Mesendoderm (in vitro differentiated cells): ENCODE results near the gene CHAT.
"Not testable (repeated sequence)": the region's sequence is repeated elsewhere in the genome, so short reads cannot be mapped to it uniquely, and the experiment has no call there.

Experiments
- DNase-seq: peaks from one replicate; pipeline ENCODE4 v3.0.0; 2013
- H2AK5ac ChIP-seq: 2 replicates; pipeline ENCODE4 v1.6.1; 2013; ENCODE audit warnings: low read length, inconsistent platforms
- H2BK120ac ChIP-seq: 2 replicates; pipeline ENCODE4 v1.6.1; 2013; ENCODE audit warnings: low read depth, mild to moderate bottlenecking, low read length, moderate library complexity, mixed read lengths
- H2BK15ac ChIP-seq: replicated peaks from 2 replicates; pipeline ENCODE4 v1.6.1; 2013; ENCODE audit warnings: low read depth, mild to moderate bottlenecking, moderate library complexity
- H2BK5ac ChIP-seq: 2 replicates; pipeline ENCODE4 v1.6.1; 2013; ENCODE audit warnings: low read length, inconsistent platforms
- H3K18ac ChIP-seq: 2 replicates; pipeline ENCODE4 v1.6.1; 2013; ENCODE audit warnings: mild to moderate bottlenecking, low read length, mixed read lengths
- H3K23ac ChIP-seq: one replicate; pipeline ENCODE4 v1.6.1; 2013; ENCODE audit warnings: low read length
- H3K27ac ChIP-seq: 2 replicates; pipeline ENCODE4 v1.5.1; 2013; ENCODE audit warnings: low read depth, mild to moderate bottlenecking, inconsistent platforms, low read length, moderate library complexity
- H3K27me3 ChIP-seq: 2 replicates; pipeline ENCODE4 v1.6.1; 2013; ENCODE audit warnings: low read length, control low read depth, mild to moderate bottlenecking, inconsistent platforms; ENCODE audit not compliant: insufficient read depth, poor library complexity
- H3K36me3 ChIP-seq: 2 replicates; pipeline ENCODE4 v1.6.1; 2013; ENCODE audit warnings: low read length, inconsistent platforms; ENCODE audit not compliant: control insufficient read depth, insufficient read depth
- H3K4ac ChIP-seq: one replicate; pipeline ENCODE4 v1.6.1; 2013; ENCODE audit warnings: low read depth, mild to moderate bottlenecking, low read length, moderate library complexity
- H3K4me1 ChIP-seq: 2 replicates; pipeline ENCODE4 v1.6.1; 2013; ENCODE audit warnings: low read depth, low read length, inconsistent platforms; ENCODE audit not compliant: control insufficient read depth
- H3K4me2 ChIP-seq: 2 replicates; pipeline ENCODE4 v1.6.1; 2013; ENCODE audit warnings: low read length
- H3K4me3 ChIP-seq: 2 replicates; pipeline ENCODE4 v1.5.1; 2013; ENCODE audit warnings: mild to moderate bottlenecking, low read length
- H3K56ac ChIP-seq: one replicate; pipeline ENCODE4 v1.6.1; 2013; ENCODE audit warnings: low read length
- H3K79me1 ChIP-seq: 2 replicates; pipeline ENCODE4 v1.6.1; 2013; ENCODE audit warnings: low read length, inconsistent platforms
- H3K79me2 ChIP-seq: 2 replicates; pipeline ENCODE4 v1.6.1; 2013; ENCODE audit warnings: mild to moderate bottlenecking, low read length; ENCODE audit not compliant: control insufficient read depth, insufficient read depth
- H3K9ac ChIP-seq: 2 replicates; pipeline ENCODE4 v1.6.1; 2013; ENCODE audit warnings: low read length, inconsistent platforms
- H4K5ac ChIP-seq: one replicate; pipeline ENCODE4 v1.6.1; 2013; ENCODE audit warnings: low read length
- H4K8ac ChIP-seq: one replicate; pipeline ENCODE4 v1.6.1; 2013; ENCODE audit warnings: low read depth, mild to moderate bottlenecking, control low read depth, low read length, moderate library complexity
- WGBS: extraction: QIAGEN DNeasy Blood & Tissue Kit; methylation state at CpG from one replicate; pipeline ENCODE4 v1.1.7; 2013; ENCODE audit warnings: low lambda C conversion rate, missing lambda C conversion rate; ENCODE audit not compliant: insufficient coverage; ENCODE audit errors: extremely low coverage; 5-methylcytosine and 5-hydroxymethylcytosine counted together

CHAT gene

DNA sequence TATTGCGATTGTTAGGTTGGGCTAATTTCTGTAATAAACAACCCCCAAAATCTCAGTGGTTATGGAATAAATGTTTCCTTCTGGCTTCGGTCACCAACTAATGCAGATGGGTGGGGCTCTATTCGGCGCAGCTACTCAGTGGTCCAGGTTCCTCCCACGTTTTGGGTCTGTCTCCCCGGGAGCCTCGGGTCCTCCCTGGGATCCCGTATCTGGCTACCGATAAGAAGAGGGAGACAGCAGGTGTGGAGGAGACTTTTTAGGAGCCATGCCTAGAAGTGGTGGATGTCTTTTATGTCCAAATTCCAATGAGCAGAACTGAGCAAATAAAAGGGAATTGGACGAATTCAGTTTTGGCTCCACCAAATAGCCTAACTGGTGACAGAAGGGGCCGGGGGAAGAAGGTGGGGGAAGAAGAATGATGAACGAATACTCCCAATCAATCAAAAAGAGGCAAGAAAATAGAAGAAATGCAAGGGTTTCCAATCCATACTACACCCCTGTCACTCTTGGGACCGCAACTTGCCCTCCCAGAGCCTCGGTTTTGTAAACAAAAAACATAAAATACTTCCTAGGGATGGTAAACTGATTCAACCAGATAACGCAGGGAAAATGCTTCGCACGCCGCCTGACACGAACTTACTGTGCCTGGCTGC lies 65.1 kb downstream of the CHAT start:
- no peak overlapping the region for H3K23ac ChIP-seq
- H2BK15ac ChIP-seq: no peak overlapping the region
- H2AK5ac ChIP-seq: no peak overlapping the region
- no peaks in the 10 kb centered on the region for H3K36me3 ChIP-seq
- no peak overlapping the region for H4K8ac ChIP-seq
- H3K56ac ChIP-seq: no peak overlapping the region
- H2BK120ac ChIP-seq: no peak overlapping the region
- peak overlapping the region; percentile 49 for H3K4me2 ChIP-seq
- no peak overlapping the region for H3K4me3 ChIP-seq
- no peaks in the 10 kb centered on the region for H3K79me2 ChIP-seq
- H3K9ac ChIP-seq: peak overlapping the region; percentile 19
- H3K79me1 ChIP-seq: no peaks in the 10 kb centered on the region
- H3K18ac ChIP-seq: no peak overlapping the region
- no peak overlapping the region for H4K5ac ChIP-seq
- no peak overlapping the region for H2BK5ac ChIP-seq
- no peak overlapping the region for H3K27ac ChIP-seq
- DNase-seq: no peak
- peaks cover 12% of the 10 kb centered on the region for H3K27me3 ChIP-seq
- WGBS: no CpG with 5 or more reads among the region's 19 CpGs
- no peak overlapping the region for H3K4ac ChIP-seq
- H3K4me1 ChIP-seq: no peaks in the 10 kb centered on the region

DNA sequence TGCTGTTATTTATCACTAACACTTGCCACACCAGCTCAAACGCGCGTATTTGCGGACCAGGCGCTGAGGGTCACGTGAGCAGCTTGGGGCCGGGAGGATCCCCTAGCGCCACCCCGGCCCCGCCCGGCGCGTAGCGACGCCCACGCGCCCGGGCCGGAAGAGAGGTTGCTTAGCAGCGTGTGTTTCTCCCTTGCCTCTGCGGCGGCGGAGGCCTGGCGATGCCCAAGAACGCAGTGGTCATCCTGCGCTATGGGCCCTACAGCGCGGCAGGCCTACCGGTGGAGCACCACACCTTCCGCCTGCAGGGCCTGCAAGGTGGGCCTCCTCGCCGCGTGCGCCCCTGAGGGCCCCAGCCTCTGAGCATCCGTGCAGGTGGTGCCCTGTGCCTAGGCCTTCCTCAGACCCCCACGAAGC lies 65.7 kb downstream of the CHAT start, which contains the start of gene C10orf53:
TSS of gene C10orf53 (plus strand) at position 172 of the 414 bp plus-strand sequence. CDS start at position 219, 47 bp downstream.
- WGBS: no CpG with 5 or more reads among the region's 36 CpGs
- H3K4me3 ChIP-seq: no peak within 1 kb of the TSS
- peaks cover 12% of the 10 kb centered on the region for H3K27me3 ChIP-seq

GRCh38 chr10:49682449-49682848 lies 68.6 kb downstream of the CHAT start:
- H3K18ac ChIP-seq, H3K27ac ChIP-seq, H3K4me3 ChIP-seq, H3K36me3 ChIP-seq, H3K56ac ChIP-seq, H2BK5ac ChIP-seq, H3K9ac ChIP-seq, H3K4ac ChIP-seq, H2BK120ac ChIP-seq, H3K23ac ChIP-seq, H3K4me2 ChIP-seq, H3K4me1 ChIP-seq, DNase-seq, H4K5ac ChIP-seq, H3K79me2 ChIP-seq, H4K8ac ChIP-seq, H2BK15ac ChIP-seq, H2AK5ac ChIP-seq, H3K79me1 ChIP-seq: not testable (repeated sequence)
- peaks cover 12% of the 10 kb centered on the region for H3K27me3 ChIP-seq
- no CpG with 5 or more reads among the region's 5 CpGs for WGBS

More for the DNA sequence above, 65.7 kb downstream of the CHAT start, which contains the start of gene C10orf53:
- H4K8ac ChIP-seq: no peak within 1 kb of the TSS
- no peaks in the 10 kb centered on the region for H3K36me3 ChIP-seq
- H2BK15ac ChIP-seq: no peak within 1 kb of the TSS
- no peak within 1 kb of the TSS for H3K23ac ChIP-seq
- no peak within 1 kb of the TSS for H3K18ac ChIP-seq
- no peak within 1 kb of the TSS for H2AK5ac ChIP-seq
- H3K4me2 ChIP-seq: peak within 1 kb of the TSS; percentile 49
- H3K79me2 ChIP-seq: no peaks in the 10 kb centered on the region
- no peaks in the 10 kb centered on the region for H3K79me1 ChIP-seq
- peak within 1 kb of the TSS; percentile 19 for H3K9ac ChIP-seq
- no peak within 1 kb of the TSS for H3K56ac ChIP-seq
- H4K5ac ChIP-seq: no peak within 1 kb of the TSS
- DNase-seq: peak; percentile 88
- no peak within 1 kb of the TSS for H3K4ac ChIP-seq
- no peak within 1 kb of the TSS for H2BK120ac ChIP-seq
- H3K27ac ChIP-seq: no peak within 1 kb of the TSS
- no peaks in the 10 kb centered on the region for H3K4me1 ChIP-seq
- no peak within 1 kb of the TSS for H2BK5ac ChIP-seq

DNA sequence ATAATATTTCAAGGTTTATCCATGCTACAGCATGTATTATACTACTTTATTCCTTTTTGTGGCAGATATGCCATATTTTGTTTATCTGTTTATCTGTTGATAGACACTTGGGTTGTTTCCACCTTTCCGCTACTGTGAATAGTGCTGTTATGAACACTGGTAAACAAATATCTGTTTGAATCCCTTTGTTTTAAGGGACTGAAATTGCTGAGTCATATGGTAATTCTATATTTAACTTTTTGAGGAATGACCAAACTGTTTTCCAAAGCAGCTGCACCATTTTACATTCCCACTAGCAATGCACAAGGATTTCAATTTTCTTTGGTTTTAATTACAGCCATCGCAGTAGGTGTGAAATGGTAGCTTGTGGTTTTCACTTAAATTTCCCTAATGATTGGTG lies 69.0 kb downstream of the CHAT start:
- Histone ChIP-seq H3K4ac (no peak overlapping the region), H4K8ac (no peak overlapping the region), H2BK5ac (no peak overlapping the region), H4K5ac (no peak overlapping the region), H3K27me3 (peaks cover 14% of the 10 kb centered on the region), H2BK15ac (no peak overlapping the region), H3K23ac (no peak overlapping the region), H3K79me2 (no peaks in the 10 kb centered on the region), H3K79me1 (no peaks in the 10 kb centered on the region), H3K18ac (no peak overlapping the region), H3K36me3 (no peaks in the 10 kb centered on the region), H3K4me2 (no peak overlapping the region), H3K56ac (no peak overlapping the region), H2BK120ac (no peak overlapping the region), H3K9ac (no peak overlapping the region), H3K4me3 (no peak overlapping the region), H2AK5ac (no peak overlapping the region), H3K4me1 (no peaks in the 10 kb centered on the region), H3K27ac (no peak overlapping the region)
- DNase-seq: no peak
- no CpG with 5 or more reads among the region's 2 CpGs for WGBS

GRCh38 chr10:49686651-49687050 lies 72.8 kb downstream of the CHAT start:
- Histone ChIP-seq H3K9ac (no peak overlapping the region), H2BK120ac (no peak overlapping the region), H3K79me2 (no peaks in the 10 kb centered on the region), H3K4ac (no peak overlapping the region), H3K4me2 (no peak overlapping the region), H3K56ac (no peak overlapping the region), H3K4me1 (no peaks in the 10 kb centered on the region), H2AK5ac (no peak overlapping the region), H3K36me3 (no peaks in the 10 kb centered on the region), H3K4me3 (no peak overlapping the region), H2BK15ac (no peak overlapping the region), H2BK5ac (no peak overlapping the region), H3K27me3 (peaks cover 33% of the 10 kb centered on the region), H3K79me1 (no peaks in the 10 kb centered on the region), H3K18ac (no peak overlapping the region), H4K8ac (no peak overlapping the region), H3K27ac (no peak overlapping the region), H4K5ac (no peak overlapping the region), H3K23ac (no peak overlapping the region)
- WGBS: no CpG with 5 or more reads among the region's 4 CpGs
- peak; percentile 19 for DNase-seq
